Measurements from ENCODE around the gene ELAVL4.

DNA sequence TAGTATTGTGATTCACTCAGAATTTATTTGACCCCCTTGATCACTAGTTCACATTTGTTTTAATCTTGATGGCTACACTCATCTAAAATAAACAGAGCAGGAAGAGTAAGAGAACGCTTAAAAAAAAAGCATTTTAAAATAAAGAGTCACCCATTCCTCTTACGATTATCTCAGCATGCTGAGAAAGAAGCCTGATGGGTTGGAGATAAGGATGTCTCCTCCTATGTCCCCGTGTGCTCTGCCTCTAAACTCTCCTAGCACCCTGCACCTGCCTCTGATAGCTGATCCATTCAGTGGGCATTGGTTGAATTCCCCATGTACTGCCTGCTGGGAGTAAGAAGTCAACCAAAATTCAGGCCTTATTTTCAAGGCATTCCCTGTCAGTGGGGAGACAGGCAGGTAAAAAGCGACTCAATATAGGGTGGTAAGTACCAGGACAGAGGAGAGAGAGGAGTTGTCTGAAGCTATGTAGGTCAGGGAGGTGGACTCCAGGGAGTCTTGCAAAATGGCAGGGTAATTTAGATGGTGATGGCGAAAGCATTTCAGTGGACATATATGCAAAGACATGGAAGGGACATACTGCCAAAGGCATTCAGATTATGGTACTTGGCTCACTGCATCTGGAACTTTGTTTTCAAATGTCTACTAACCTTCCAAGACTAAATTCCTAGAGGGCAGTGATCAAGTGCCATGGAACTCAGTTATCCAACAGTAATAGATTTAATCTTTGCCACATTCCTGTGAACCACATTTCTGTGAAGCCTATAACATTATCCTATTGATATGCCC is 18.4 kb downstream of the ELAVL4 start:
- TF ChIP-seq, protein P1, sequence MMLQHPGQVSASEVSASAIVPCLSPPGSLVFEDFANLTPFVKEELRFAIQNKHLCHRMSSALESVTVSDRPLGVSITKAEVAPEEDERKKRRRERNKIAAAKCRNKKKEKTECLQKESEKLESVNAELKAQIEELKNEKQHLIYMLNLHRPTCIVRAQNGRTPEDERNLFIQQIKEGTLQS (IDR thresholded peaks at IDR 0.05) = no peak
- TF ChIP-seq, protein P1 (CRISPR knock-in tag; conservative IDR thresholded peaks at IDR 0.05) = no peak
- TF ChIP-seq, protein P2, sequence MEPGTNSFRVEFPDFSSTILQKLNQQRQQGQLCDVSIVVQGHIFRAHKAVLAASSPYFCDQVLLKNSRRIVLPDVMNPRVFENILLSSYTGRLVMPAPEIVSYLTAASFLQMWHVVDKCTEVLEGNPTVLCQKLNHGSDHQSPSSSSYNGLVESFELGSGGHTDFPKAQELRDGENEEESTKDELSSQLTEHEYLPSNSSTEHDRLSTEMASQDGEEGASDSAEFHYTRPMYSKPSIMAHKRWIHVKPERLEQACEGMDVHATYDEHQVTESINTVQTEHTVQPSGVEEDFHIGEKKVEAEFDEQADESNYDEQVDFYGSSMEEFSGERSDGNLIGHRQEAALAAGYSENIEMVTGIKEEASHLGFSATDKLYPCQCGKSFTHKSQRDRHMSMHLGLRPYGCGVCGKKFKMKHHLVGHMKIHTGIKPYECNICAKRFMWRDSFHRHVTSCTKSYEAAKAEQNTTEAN (CRISPR knock-in tag; IDR thresholded peaks at IDR 0.05) = no peak
- TF ChIP-seq POLR2A (conservative IDR thresholded peaks at IDR 0.05) (no peak), POLR2AphosphoS5 (IDR thresholded peaks at IDR 0.05; ENCODE audit: control insufficient read depth, insufficient read depth, low read depth, low read length) (no peak), HNRNPUL1 (IDR thresholded peaks at IDR 0.05; ENCODE audit: low read length) (no peak)
- TF ChIP-seq, protein P3, sequence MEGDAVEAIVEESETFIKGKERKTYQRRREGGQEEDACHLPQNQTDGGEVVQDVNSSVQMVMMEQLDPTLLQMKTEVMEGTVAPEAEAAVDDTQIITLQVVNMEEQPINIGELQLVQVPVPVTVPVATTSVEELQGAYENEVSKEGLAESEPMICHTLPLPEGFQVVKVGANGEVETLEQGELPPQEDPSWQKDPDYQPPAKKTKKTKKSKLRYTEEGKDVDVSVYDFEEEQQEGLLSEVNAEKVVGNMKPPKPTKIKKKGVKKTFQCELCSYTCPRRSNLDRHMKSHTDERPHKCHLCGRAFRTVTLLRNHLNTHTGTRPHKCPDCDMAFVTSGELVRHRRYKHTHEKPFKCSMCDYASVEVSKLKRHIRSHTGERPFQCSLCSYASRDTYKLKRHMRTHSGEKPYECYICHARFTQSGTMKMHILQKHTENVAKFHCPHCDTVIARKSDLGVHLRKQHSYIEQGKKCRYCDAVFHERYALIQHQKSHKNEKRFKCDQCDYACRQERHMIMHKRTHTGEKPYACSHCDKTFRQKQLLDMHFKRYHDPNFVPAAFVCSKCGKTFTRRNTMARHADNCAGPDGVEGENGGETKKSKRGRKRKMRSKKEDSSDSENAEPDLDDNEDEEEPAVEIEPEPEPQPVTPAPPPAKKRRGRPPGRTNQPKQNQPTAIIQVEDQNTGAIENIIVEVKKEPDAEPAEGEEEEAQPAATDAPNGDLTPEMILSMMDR (IDR thresholded peaks at IDR 0.05 in 2 of 3, conservative IDR thresholded peaks at IDR 0.05 in 1 of 3; ENCODE audit: insufficient read depth in 2 of 3, low read depth in 1 of 3, low read length in 3 of 3) = no peak
- TF ChIP-seq, protein P4, sequence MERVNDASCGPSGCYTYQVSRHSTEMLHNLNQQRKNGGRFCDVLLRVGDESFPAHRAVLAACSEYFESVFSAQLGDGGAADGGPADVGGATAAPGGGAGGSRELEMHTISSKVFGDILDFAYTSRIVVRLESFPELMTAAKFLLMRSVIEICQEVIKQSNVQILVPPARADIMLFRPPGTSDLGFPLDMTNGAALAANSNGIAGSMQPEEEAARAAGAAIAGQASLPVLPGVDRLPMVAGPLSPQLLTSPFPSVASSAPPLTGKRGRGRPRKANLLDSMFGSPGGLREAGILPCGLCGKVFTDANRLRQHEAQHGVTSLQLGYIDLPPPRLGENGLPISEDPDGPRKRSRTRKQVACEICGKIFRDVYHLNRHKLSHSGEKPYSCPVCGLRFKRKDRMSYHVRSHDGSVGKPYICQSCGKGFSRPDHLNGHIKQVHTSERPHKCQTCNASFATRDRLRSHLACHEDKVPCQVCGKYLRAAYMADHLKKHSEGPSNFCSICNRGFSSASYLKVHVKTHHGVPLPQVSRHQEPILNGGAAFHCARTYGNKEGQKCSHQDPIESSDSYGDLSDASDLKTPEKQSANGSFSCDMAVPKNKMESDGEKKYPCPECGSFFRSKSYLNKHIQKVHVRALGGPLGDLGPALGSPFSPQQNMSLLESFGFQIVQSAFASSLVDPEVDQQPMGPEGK (CRISPR knock-in tag; IDR thresholded peaks at IDR 0.05; ENCODE audit: borderline replicate concordance) = no peak
- TF ChIP-seq, protein P5, sequence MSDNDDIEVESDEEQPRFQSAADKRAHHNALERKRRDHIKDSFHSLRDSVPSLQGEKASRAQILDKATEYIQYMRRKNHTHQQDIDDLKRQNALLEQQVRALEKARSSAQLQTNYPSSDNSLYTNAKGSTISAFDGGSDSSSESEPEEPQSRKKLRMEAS (CRISPR knock-in tag; IDR thresholded peaks at IDR 0.05) = no peak
